Measurements from ENCODE around the gene GIN1.

DNA sequence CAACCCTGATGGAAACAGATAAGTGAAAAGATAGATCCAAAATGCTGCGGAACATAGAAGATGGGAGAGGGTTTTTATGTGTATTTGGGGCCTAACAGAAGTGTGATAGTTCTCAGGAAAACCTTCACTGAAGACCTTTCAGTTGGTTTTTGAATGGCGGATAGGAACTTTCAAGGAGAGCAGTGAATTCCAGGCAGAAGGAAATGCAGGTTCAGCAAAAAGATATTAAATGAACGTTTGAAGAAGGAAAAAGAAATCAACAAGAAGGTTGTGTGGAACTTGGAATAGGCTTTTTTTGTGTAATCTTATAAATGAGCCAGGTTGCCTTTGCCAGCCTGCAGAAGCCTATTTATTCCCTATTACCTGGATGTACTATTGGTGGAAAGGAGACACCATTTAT is 2.3 kb upstream of the GIN1 start:
- TF ChIP-seq, protein P1, sequence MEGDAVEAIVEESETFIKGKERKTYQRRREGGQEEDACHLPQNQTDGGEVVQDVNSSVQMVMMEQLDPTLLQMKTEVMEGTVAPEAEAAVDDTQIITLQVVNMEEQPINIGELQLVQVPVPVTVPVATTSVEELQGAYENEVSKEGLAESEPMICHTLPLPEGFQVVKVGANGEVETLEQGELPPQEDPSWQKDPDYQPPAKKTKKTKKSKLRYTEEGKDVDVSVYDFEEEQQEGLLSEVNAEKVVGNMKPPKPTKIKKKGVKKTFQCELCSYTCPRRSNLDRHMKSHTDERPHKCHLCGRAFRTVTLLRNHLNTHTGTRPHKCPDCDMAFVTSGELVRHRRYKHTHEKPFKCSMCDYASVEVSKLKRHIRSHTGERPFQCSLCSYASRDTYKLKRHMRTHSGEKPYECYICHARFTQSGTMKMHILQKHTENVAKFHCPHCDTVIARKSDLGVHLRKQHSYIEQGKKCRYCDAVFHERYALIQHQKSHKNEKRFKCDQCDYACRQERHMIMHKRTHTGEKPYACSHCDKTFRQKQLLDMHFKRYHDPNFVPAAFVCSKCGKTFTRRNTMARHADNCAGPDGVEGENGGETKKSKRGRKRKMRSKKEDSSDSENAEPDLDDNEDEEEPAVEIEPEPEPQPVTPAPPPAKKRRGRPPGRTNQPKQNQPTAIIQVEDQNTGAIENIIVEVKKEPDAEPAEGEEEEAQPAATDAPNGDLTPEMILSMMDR (conservative IDR thresholded peaks at IDR 0.05): no peak
- TF ChIP-seq ZFX (IDR thresholded peaks at IDR 0.05): no peak

All from C4-2B (cell line).